ENCODE results near the gene C2CD3. TPM values are rescaled to one million over a fixed set of nuclear protein-coding genes. Genes with fewer than 3 reads are reported as not detected.

The C2CD3 gene
- total and polyA plus RNA-seq, 4 donors: 3.1 to 14.5 (median 6.7) TPM

DNA sequence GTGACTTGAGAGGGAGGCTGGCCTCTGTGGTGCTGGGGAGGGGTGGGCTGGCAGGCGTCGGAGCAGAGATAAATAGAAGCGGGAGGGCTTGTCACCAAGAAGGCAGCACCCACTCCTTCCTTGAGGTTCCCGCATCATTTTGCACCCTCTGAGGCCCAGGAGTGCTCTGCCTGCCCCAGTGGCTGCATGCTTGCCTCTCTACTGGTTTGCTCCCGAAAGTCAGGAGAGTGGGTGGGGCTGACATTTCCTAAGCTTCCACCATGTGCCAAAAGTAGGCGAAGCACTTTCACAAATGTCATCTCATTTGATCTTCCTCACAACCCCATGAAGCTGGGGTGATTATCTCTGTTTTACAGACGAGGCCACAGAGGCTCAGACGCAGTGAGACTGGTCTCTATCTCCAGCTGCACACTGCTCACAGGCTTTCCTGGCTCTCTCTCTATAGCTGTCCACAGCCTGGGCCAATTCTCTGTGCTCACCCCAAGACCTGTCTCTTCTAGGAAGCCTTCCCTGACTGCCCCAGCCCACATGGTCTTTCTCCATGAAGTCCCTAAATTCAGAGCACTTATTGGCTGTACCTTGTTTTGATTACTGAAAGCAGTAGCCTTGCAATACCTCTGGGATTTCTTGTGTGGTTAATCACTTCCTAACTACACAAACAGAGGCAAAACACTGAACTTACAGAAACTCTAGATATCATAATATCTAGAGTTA lies 159.3 kb downstream of the C2CD3 start:
- TF ChIP-seq RXRA (IDR thresholded peaks at IDR 0.05) (no peak), NR2F2 (IDR thresholded peaks at IDR 0.05) (no peak), JUND (IDR thresholded peaks at IDR 0.05) (no peak), EGR1 (IDR thresholded peaks at IDR 0.05; ENCODE audit: low read depth in 2 of 2) (no peak), YY1 (IDR thresholded peaks at IDR 0.05) (no peak)
- TF ChIP-seq, protein P1, sequence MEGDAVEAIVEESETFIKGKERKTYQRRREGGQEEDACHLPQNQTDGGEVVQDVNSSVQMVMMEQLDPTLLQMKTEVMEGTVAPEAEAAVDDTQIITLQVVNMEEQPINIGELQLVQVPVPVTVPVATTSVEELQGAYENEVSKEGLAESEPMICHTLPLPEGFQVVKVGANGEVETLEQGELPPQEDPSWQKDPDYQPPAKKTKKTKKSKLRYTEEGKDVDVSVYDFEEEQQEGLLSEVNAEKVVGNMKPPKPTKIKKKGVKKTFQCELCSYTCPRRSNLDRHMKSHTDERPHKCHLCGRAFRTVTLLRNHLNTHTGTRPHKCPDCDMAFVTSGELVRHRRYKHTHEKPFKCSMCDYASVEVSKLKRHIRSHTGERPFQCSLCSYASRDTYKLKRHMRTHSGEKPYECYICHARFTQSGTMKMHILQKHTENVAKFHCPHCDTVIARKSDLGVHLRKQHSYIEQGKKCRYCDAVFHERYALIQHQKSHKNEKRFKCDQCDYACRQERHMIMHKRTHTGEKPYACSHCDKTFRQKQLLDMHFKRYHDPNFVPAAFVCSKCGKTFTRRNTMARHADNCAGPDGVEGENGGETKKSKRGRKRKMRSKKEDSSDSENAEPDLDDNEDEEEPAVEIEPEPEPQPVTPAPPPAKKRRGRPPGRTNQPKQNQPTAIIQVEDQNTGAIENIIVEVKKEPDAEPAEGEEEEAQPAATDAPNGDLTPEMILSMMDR (IDR thresholded peaks at IDR 0.05; ENCODE audit: low read depth, low read length, missing input control): no peak
- TF ChIP-seq, protein P2, sequence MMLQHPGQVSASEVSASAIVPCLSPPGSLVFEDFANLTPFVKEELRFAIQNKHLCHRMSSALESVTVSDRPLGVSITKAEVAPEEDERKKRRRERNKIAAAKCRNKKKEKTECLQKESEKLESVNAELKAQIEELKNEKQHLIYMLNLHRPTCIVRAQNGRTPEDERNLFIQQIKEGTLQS (IDR thresholded peaks at IDR 0.05): no peak
- WGBS: 92% methylated on average over 8 of the region's 8 CpGs
- Histone ChIP-seq H3K9me3 (ENCODE audit: control insufficient read depth in 4 of 4, low read length in 3 of 4) (no peaks in the 10 kb centered on the region), H3K4me3 (ENCODE audit: low read depth in 1 of 3, low read length in 3 of 3) (no peak overlapping the region), H3K27ac (ENCODE audit: low read depth in 1 of 2, low read length in 2 of 2) (no peak overlapping the region), H3K27me3 (ENCODE audit: control insufficient read depth in 4 of 4, insufficient read depth in 4 of 4, low read length in 3 of 4) (no peaks in the 10 kb centered on the region), H3K4me1 (ENCODE audit: control insufficient read depth in 4 of 4, insufficient read depth in 4 of 4, low read length in 3 of 4) (peaks cover 0 to 5% (median 3%) of the 10 kb centered on the region in 4 donors), H3K9ac (ENCODE audit: low read depth in 1 of 2, low read length in 2 of 2) (no peak overlapping the region), H3K36me3 (ENCODE audit: control insufficient read depth in 4 of 4, insufficient read depth in 3 of 4, low read depth in 1 of 4, low read length in 3 of 4) (no peaks in the 10 kb centered on the region)
- peak; percentile 77 for DNase-seq (ENCODE audit: low spot score)

DNA sequence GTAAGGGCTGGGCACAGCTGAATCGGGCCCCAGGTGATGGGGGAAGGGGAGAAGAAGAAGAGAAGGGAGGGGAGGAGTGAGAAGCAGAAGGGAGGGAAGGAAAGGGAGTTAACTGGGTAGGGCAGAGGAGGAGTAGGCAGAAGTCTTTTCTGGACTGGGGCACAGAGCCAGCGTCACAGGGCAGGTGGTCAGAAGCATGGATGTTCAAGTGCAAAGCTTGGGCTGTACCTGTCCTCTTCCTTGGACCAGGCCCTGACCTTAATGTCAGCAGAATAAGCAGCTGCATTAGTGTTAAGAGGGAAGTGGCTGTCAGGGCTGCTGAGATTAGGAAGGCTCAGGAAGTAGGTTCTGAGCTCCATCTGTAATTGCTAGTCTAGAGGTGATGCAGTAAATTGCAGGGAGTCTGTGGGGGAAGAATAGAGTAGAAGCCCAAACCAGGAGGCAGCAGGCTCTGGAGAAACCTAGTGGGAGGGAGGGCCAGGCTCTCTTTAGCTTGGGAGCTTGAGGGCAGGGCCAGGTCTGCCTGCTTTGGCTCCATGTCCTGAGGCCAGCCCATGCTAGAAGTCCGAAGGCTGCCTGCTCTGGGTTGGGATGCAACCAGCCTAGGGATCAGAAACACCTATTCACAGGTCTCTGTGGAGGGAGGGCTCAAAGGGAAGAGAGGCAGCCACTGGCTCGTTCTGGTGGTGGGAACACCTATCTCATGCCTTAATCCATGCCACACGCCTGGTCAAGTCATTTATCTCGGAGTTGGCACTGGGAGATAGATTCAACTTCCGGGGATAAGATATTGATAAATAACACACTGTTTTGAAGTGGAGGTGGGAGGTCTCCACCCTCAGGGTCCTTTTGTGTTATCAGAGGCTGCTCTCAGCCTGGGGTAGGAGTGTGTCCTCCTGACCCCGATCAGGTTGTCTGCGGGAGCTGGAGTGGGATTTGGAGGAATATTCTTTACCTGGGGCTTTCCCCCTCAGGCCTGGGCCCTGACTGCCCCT lies 160.2 kb downstream of the C2CD3 start:
- Histone ChIP-seq H3K27ac (ENCODE audit: low read depth in 1 of 2, low read length in 2 of 2) (no peak overlapping the region), H3K9ac (ENCODE audit: low read depth in 1 of 2, low read length in 2 of 2) (no peak overlapping the region), H3K36me3 (ENCODE audit: control insufficient read depth in 4 of 4, insufficient read depth in 3 of 4, low read depth in 1 of 4, low read length in 3 of 4) (no peaks in the 10 kb centered on the region), H3K27me3 (ENCODE audit: control insufficient read depth in 4 of 4, insufficient read depth in 4 of 4, low read length in 3 of 4) (no peaks in the 10 kb centered on the region), H3K4me1 (ENCODE audit: control insufficient read depth in 4 of 4, insufficient read depth in 4 of 4, low read length in 3 of 4) (peaks cover 0 to 5% (median 3%) of the 10 kb centered on the region in 4 donors), H3K4me3 (ENCODE audit: low read depth in 1 of 3, low read length in 3 of 3) (no peak overlapping the region), H3K9me3 (ENCODE audit: control insufficient read depth in 4 of 4, low read length in 3 of 4) (no peaks in the 10 kb centered on the region)
- WGBS: 95% methylated on average over 9 of the region's 9 CpGs
- DNase-seq (ENCODE audit: low spot score): peak; percentile 48
- TF ChIP-seq, protein P1 (IDR thresholded peaks at IDR 0.05; ENCODE audit: low read depth, low read length, missing input control): no peak
- TF ChIP-seq RXRA (IDR thresholded peaks at IDR 0.05): no peak
- TF ChIP-seq, protein P3, sequence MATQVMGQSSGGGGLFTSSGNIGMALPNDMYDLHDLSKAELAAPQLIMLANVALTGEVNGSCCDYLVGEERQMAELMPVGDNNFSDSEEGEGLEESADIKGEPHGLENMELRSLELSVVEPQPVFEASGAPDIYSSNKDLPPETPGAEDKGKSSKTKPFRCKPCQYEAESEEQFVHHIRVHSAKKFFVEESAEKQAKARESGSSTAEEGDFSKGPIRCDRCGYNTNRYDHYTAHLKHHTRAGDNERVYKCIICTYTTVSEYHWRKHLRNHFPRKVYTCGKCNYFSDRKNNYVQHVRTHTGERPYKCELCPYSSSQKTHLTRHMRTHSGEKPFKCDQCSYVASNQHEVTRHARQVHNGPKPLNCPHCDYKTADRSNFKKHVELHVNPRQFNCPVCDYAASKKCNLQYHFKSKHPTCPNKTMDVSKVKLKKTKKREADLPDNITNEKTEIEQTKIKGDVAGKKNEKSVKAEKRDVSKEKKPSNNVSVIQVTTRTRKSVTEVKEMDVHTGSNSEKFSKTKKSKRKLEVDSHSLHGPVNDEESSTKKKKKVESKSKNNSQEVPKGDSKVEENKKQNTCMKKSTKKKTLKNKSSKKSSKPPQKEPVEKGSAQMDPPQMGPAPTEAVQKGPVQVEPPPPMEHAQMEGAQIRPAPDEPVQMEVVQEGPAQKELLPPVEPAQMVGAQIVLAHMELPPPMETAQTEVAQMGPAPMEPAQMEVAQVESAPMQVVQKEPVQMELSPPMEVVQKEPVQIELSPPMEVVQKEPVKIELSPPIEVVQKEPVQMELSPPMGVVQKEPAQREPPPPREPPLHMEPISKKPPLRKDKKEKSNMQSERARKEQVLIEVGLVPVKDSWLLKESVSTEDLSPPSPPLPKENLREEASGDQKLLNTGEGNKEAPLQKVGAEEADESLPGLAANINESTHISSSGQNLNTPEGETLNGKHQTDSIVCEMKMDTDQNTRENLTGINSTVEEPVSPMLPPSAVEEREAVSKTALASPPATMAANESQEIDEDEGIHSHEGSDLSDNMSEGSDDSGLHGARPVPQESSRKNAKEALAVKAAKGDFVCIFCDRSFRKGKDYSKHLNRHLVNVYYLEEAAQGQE (IDR thresholded peaks at IDR 0.05): no peak
- TF ChIP-seq SP1 (IDR thresholded peaks at IDR 0.05): no peak
- no peak for TF ChIP-seq JUND (IDR thresholded peaks at IDR 0.05)
- TF ChIP-seq EGR1 (IDR thresholded peaks at IDR 0.05; ENCODE audit: low read depth in 2 of 2): no peak
- TF ChIP-seq HNF4G (IDR thresholded peaks at IDR 0.05): no peak
- no peak for TF ChIP-seq NR2F2 (IDR thresholded peaks at IDR 0.05)
- TF ChIP-seq, protein P4, sequence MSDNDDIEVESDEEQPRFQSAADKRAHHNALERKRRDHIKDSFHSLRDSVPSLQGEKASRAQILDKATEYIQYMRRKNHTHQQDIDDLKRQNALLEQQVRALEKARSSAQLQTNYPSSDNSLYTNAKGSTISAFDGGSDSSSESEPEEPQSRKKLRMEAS (IDR thresholded peaks at IDR 0.05): no peak
- TF ChIP-seq YY1 (IDR thresholded peaks at IDR 0.05): no peak
- TF ChIP-seq HNF4A (conservative IDR thresholded peaks at IDR 0.05): no peak
- TF ChIP-seq FOXA1 (IDR thresholded peaks at IDR 0.05): no peak
- TF ChIP-seq GABPA (IDR thresholded peaks at IDR 0.05 in 1 of 2, conservative IDR thresholded peaks at IDR 0.05 in 1 of 2): no peak
- TF ChIP-seq FOXA2 (IDR thresholded peaks at IDR 0.05): no peak
- TF ChIP-seq, protein P5, sequence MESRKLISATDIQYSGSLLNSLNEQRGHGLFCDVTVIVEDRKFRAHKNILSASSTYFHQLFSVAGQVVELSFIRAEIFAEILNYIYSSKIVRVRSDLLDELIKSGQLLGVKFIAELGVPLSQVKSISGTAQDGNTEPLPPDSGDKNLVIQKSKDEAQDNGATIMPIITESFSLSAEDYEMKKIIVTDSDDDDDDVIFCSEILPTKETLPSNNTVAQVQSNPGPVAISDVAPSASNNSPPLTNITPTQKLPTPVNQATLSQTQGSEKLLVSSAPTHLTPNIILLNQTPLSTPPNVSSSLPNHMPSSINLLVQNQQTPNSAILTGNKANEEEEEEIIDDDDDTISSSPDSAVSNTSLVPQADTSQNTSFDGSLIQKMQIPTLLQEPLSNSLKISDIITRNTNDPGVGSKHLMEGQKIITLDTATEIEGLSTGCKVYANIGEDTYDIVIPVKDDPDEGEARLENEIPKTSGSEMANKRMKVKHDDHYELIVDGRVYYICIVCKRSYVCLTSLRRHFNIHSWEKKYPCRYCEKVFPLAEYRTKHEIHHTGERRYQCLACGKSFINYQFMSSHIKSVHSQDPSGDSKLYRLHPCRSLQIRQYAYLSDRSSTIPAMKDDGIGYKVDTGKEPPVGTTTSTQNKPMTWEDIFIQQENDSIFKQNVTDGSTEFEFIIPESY (IDR thresholded peaks at IDR 0.05): no peak
- TF ChIP-seq, protein P2 (IDR thresholded peaks at IDR 0.05): no peak
- TF ChIP-seq TAF1 (conservative IDR thresholded peaks at IDR 0.05): no peak
- TF ChIP-seq RAD21 (IDR thresholded peaks at IDR 0.05): no peak

All from liver (tissue), 9 donors.